Left renal cortex interstitium (tissue), 4 donors: Measurements from ENCODE around the gene STRN. TPM values are rescaled to one million over a fixed set of nuclear protein-coding genes. Genes with fewer than 3 reads are reported as not detected.
"Not testable (repeated sequence)": the region's sequence is repeated elsewhere in the genome, so short reads cannot be mapped to it uniquely, and the experiment has no call there.

Experiments
- DNase-seq, 4 donors: peaks; one replicate each; pipeline ENCODE4 v3.0.0-alpha.2; 2013; ENCODE audit warnings: low read depth in 4 of 4, low spot score in 2 of 4, missing footprints in 1 of 4
- polyA plus RNA-seq, 4 donors: library from polyadenylated mRNA; unstranded; fragments of 120-200 nt; gene quantifications; one replicate each; pipeline ENCODE4 v1.2.1, GENCODE V29; 2013; ENCODE audit not compliant: insufficient read length in 4 of 4

Gene STRN
- polyA plus RNA-seq, 4 donors: 19.0 to 22.6 (median 21.5) TPM

- no peak for DNase-seq
Observed at GRCh38 chr2:36849265-36849664, 117.1 kb downstream of the STRN start.

GRCh38 chr2:36843838-36844237, 122.5 kb downstream of the STRN start:
- no peak for DNase-seq

DNA sequence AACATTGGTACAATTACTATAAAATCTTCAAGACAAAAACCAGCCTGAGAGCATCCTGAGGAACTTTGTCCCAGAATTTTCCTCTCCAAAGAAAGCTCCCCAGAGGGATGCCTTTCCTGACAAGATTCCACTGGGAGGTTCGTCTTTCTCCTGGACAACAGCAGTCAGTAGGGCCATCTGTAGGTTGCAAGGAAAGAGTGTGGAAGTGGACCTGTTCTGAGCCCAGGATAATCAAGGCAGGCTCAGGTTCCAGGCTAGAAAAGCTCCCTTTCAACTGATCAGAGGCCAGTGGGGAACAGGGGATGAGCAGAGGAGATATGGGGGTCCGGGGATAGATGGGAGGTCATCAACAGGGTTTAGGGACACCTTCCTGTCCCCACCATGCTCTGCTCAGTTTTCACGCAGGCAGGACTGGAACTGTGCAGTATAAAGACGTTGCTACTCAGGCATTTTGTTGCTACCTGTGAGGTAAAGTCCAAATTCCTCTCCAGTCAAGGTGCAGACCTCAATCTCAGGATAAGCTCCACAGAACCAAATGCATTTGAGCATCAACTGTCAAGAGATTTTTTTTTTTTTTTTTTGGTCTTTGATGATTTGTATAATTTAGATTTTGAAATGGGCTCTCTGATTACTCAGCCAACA, 126.2 kb downstream of the STRN start:
- DNase-seq: no peak

DNA sequence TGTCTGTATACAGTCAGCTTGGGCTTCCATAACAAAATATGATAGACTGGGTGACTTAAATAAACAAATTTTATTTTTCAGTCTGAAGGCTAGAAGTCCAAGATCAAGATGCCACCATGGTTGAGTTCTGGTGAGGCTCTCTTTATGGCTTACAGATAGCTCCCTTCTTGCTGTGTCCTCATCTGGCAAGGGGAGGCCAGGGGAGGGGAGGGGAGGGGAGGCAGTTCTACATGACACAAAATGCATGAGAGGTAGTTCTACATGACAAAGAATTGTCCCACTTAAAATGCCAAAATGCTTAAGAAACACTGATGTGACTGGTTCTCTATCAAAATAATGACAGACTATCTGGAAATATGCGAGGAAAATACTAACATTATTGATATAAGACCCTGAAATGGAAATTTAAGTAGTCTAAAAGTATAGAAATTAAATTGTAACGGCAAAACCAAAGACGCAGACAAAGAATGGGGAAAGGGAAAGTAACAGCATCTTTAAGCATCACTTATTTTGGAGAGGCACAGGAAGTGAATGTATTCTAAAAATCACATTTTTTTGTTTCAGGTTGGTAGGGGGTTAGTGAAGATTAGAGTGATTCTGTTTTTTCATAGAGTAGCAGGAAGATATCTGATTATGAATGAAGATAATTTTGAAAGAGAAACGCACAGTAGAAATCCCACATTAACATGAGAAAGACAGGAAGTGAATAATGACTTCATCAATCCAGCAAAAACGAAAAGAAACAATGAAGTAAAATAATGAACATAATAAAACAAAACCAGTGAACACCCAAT, 131.4 kb downstream of the STRN start:
- DNase-seq: no peak

DNA sequence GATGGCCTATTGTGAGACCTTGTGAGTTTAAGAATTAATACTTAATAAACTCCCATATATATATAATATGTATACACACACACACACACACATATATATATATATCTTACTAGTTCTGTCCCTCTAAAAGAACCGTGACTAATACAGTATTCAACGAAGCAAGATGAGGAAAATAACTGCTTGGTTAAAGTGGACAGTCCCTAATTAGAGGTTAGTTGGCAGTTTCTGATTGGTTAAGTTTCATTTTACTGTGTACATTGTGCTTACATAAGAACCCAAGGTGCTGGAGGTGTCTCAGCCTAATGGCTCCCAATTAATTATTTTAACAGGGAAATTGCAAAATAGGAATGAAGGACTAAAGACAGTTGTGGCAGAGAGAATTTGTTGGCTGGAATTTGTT, 132.1 kb downstream of the STRN start:
- DNase-seq: no peak

DNA sequence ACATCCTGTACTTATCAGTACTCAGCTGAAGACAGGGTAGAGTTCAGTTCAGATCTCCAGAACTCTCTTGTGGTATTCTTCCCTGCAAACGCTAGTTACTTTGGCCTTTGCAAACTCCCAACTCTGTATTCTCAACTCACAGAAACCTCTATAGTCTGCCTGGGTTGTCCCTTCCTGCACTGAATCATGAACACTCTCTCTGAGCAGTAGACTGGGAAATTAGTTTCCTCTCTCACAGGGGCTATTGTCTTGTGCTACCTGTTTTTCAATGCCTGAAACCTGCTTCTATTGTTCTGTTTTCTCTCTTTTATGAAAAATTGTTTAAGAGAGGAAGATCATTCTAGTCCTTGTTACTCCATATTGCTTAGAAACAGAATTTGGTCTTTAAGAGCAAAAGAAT, 135.2 kb downstream of the STRN start:
- no peak for DNase-seq

DNA sequence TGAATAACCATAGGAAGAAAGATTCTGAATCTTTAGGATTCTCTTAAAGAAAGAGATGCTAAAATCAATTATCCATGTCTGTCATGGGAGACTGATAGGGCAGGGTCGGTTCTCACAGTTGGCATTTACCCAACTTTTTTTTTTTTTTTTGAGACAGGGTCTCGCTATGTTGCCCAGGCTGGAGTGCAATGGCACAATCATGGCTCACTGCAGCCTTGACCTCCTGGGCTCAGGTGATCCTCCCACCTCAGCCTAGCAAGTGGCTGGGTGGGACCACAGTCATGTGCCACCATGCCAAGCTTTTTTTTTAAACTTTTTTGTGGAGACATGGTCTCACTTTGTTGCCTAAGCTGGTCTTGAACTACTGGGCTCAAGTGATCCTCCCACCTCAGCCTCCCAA, 141.7 kb downstream of the STRN start:
- DNase-seq: not testable (repeated sequence)

- no peak for DNase-seq
Observed at GRCh38 chr2:36824273-36824672, 142.1 kb downstream of the STRN start.

- no peak for DNase-seq
Observed at GRCh38 chr2:36823862-36824261, 142.5 kb downstream of the STRN start.

DNA sequence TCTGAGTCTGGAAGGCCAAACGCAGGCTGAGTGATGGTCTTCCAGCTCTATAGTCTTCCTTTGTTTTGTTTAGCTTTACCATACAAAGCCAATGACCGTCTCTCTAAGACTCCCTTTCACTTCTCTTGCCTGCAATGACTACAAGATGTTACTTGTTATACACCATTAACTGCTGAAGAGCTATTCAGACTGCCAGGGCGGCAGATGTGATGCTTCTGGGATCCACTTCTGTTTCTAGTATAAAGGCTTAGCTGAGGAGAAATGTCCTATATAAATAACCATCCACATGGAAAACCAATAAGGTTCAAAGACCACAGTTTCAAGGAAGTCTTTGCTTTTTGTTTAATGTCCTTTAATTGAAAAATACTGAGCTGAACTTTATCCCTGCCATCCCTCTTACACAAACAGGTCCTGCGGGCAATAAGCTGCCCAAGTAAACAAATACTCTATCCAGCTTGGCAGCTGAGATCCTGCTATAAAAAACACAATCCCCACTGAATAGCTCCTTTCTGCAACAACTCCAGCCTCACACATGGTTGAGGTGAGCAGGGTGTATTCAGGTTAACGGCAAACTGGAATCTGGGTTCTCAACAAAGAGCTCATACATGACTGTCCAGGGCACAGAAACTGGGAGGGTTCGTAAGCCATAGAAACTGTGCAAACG, 145.3 kb downstream of the STRN start:
- DNase-seq: peak in 2 of 4 donors; percentile 7 to 13

DNA sequence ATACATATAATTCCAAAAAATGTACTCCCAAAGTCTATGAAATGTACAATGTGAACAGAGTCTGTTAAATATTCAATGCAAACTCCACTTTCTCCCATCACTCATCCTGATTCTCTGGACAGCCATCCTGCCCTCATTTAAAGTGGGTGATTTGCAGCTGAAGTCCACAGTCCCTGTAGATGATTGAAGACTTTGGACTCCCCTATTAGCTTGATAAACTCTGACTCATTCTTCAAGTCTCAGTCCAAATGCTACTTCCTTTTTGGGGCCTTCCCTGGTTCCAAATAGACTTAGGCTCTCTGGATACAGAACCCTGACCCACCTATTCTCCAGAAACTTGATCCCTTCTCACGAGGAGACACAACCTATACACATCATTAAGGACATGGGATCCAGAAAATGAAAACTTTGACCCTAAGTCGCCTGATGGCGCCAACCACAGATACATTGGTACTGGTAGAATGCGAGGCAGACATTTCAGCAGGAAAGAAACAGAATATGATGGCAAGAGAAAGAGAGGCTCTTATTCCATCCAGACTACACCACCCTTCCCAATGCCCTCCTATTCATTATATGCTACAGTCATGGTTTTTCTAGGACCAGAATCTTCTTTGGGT, 147.1 kb downstream of the STRN start:
- no peak for DNase-seq

GRCh38 chr2:36818542-36818941, 147.8 kb downstream of the STRN start:
- no peak for DNase-seq

GRCh38 chr2:36812196-36812595, 154.1 kb downstream of the STRN start:
- no peak for DNase-seq

GRCh38 chr2:36811071-36811470, 155.3 kb downstream of the STRN start:
- DNase-seq: no peak

GRCh38 chr2:36809069-36809445, 157.3 kb downstream of the STRN start:
- no peak for DNase-seq

DNA sequence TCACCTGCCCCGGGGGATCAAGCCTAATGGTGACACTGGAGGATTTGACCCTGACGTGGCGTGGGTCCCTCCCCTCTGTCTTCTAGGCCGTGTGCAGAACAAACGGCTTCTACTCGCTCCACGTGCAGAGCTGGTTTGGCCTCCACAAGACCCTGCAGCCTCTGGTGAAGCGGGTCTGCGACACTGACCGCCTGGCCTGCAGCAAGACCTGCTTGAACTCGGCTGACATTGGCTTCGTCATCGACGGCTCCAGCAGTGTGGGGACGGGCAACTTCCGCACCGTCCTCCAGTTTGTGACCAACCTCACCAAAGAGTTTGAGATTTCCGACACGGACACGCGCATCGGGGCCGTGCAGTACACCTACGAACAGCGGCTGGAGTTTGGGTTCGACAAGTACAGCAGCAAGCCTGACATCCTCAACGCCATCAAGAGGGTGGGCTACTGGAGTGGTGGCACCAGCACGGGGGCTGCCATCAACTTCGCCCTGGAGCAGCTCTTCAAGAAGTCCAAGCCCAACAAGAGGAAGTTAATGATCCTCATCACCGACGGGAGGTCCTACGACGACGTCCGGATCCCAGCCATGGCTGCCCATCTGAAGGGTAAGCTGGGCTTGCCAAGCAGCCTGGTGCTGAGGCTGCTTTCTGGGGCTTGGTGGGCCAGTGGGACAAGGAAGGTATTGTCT, 157.8 kb downstream of the STRN start:
- DNase-seq: no peak

GRCh38 chr2:36807223-36807886, 159.0 kb downstream of the STRN start:
- DNase-seq: no peak

DNA sequence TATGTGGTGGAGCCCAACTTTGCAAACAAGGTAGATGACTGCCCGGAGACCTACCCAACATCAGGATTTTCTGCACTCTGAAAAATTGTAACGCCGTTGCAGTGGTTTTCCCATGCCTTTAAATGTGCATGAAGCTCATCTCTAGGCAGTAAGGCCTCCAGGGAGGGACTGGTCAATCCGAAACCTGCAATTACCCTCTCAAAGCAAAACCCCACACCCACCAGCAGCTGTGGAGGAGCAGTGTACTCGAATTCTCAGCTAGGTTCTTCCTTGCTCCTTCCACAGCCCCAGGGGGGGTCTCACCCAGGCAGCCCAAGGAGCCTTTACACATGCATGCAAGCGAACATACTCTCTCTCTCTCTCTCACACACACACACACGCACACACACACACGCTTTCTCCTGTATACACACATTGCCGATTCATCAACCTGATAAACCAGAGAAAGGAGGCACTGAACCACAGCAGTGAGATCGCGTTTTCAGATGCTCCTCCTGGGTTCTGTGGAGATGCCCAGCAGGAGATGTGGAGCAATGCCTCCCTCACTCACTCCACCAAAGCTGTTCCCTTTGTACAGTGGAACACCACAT, 160.6 kb downstream of the STRN start:
- DNase-seq: no peak

- DNase-seq: no peak
Observed at GRCh38 chr2:36802952-36803351, 163.4 kb downstream of the STRN start.

DNA sequence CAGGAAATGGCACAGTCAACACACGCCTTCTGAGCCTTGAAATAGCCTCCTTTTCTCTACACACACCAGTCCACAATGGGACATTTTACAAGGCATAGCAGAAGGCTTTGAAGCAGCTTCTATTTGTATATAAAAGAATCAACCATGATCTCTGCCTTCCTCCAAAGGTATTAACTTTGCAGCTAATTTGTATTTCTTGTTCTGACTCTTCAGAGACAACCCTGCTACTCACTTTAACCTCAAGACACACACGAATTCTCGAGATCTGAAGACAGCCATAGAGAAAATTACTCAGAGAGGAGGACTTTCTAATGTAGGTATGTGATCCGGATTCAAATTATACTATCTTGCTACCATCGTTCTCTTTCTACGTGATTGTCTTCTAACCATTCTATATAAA, 165.2 kb downstream of the STRN start:
- DNase-seq: no peak
